Stimulated activated CD8-positive, alpha-beta memory T cell treated with anti-CD3 and anti-CD28 coated beads, Interleukin-12 subunit alpha, Interleukin-12 subunit beta, amount 100 ng/mL, for 1 hour (primary cell): ENCODE results near the gene KCNH5.

Experiments
- DNase-seq: peaks from one replicate; pipeline ENCODE4 v3.0.0-alpha.2; 2020; ENCODE audit warnings: low read depth

Gene KCNH5

GRCh38 chr14:62673014-62673755 is 372.1 kb downstream of the KCNH5 start:
- DNase-seq, result no peak

- no peak for DNase-seq
These were observed 374.7 kb downstream of the KCNH5 start for GRCh38 chr14:62670526-62670925.

- no peak for DNase-seq
These were observed 377.8 kb downstream of the KCNH5 start for GRCh38 chr14:62667421-62667914.

GRCh38 chr14:62665286-62665685 is 380.0 kb downstream of the KCNH5 start:
- DNase-seq, result no peak

GRCh38 chr14:62663456-62663821 is 381.8 kb downstream of the KCNH5 start:
- no peak for DNase-seq

- DNase-seq, result no peak
These were observed 382.3 kb downstream of the KCNH5 start for GRCh38 chr14:62662811-62663455.

- DNase-seq, result no peak
These were observed 383.4 kb downstream of the KCNH5 start for GRCh38 chr14:62661818-62662217.

GRCh38 chr14:62658631-62659030 is 386.6 kb downstream of the KCNH5 start:
- no peak for DNase-seq

GRCh38 chr14:62657376-62657775 is 387.9 kb downstream of the KCNH5 start:
- no peak for DNase-seq

- no peak for DNase-seq
These were observed 390.1 kb downstream of the KCNH5 start for GRCh38 chr14:62655166-62655565.

GRCh38 chr14:62654641-62655040 is 390.6 kb downstream of the KCNH5 start:
- DNase-seq, result no peak
